ENCODE results near the gene BNIP1.

The BNIP1 gene

GRCh38 chr5:173172166-173172565, 27.8 kb downstream of the BNIP1 start:
- no peak for DNase-seq

GRCh38 chr5:173175523-173175922, 31.2 kb downstream of the BNIP1 start:
- DNase-seq = no peak

- DNase-seq = peak; percentile 58
These were observed 34.1 kb downstream of the BNIP1 start for GRCh38 chr5:173178369-173178910.

GRCh38 chr5:173180331-173180730, 36.0 kb downstream of the BNIP1 start:
- no peak for DNase-seq

GRCh38 chr5:173187054-173187743, 42.9 kb downstream of the BNIP1 start:
- no peak for DNase-seq

- no peak for DNase-seq
These were observed 43.9 kb downstream of the BNIP1 start for GRCh38 chr5:173188280-173188679.

GRCh38 chr5:173191015-173191414, 46.7 kb downstream of the BNIP1 start:
- DNase-seq = no peak

GRCh38 chr5:173191561-173191960, 47.2 kb downstream of the BNIP1 start:
- no peak for DNase-seq

- DNase-seq = no peak
These were observed 48.2 kb downstream of the BNIP1 start for GRCh38 chr5:173192561-173192960.

- no peak for DNase-seq
These were observed 52.0 kb downstream of the BNIP1 start for GRCh38 chr5:173196133-173196952.

- DNase-seq = no peak
These were observed 53.1 kb downstream of the BNIP1 start for GRCh38 chr5:173197375-173197891.

- DNase-seq = no peak
These were observed 53.7 kb downstream of the BNIP1 start for GRCh38 chr5:173198049-173198448.

GRCh38 chr5:173200356-173200755, 56.0 kb downstream of the BNIP1 start:
- no peak for DNase-seq

- no peak for DNase-seq
These were observed 57.4 kb downstream of the BNIP1 start for GRCh38 chr5:173201636-173202265.

- DNase-seq = no peak
These were observed 58.0 kb downstream of the BNIP1 start for GRCh38 chr5:173202266-173202875.

- no peak for DNase-seq
These were observed 60.1 kb downstream of the BNIP1 start for GRCh38 chr5:173204185-173204979.

- no peak for DNase-seq
These were observed 61.6 kb downstream of the BNIP1 start for GRCh38 chr5:173205916-173206315.

- no peak for DNase-seq
These were observed 64.0 kb downstream of the BNIP1 start for GRCh38 chr5:173208296-173208695.

- no peak for DNase-seq
These were observed 66.5 kb downstream of the BNIP1 start for GRCh38 chr5:173210877-173211276.

GRCh38 chr5:173211284-173211683, 67.0 kb downstream of the BNIP1 start:
- no peak for DNase-seq

GRCh38 chr5:173213236-173213933, 69.1 kb downstream of the BNIP1 start:
- no peak for DNase-seq
